Ectodermal cell (in vitro differentiated cells): Measurements from ENCODE around the gene TCFL5.

Experiments
- H3K27ac ChIP-seq: 2 replicates; pipeline ENCODE4 v1.7.0; 2013; ENCODE audit warnings: mild to moderate bottlenecking, low read depth, low read length; ENCODE audit not compliant: insufficient read depth, poor library complexity, severe bottlenecking
- H3K27me3 ChIP-seq: 2 replicates; pipeline ENCODE4 v1.7.0; 2013; ENCODE audit warnings: mild to moderate bottlenecking, low read length; ENCODE audit not compliant: insufficient read depth, control insufficient read depth, poor library complexity, severe bottlenecking
- H3K36me3 ChIP-seq: one replicate; pipeline ENCODE4 v1.7.0; 2013; ENCODE audit warnings: low read length; ENCODE audit not compliant: control insufficient read depth, insufficient read depth
- H3K4me1 ChIP-seq: one replicate; pipeline ENCODE4 v1.7.0; 2013; ENCODE audit warnings: low read length; ENCODE audit not compliant: control insufficient read depth, insufficient read depth
- H3K4me3 ChIP-seq: 2 replicates; pipeline ENCODE4 v1.7.0; 2013; ENCODE audit warnings: low read depth, low read length, control low read depth; ENCODE audit not compliant: insufficient read depth
- H3K9me3 ChIP-seq: 2 replicates; pipeline ENCODE4 v1.7.0; 2013; ENCODE audit warnings: mild to moderate bottlenecking, low read length, moderate library complexity; ENCODE audit not compliant: control insufficient read depth
- WGBS, 2 experiments: methylation state at CpG; one replicate each; pipeline ENCODE4 v1.1.7; 2013; ENCODE audit warnings: missing lambda C conversion rate in 2 of 2; 5-methylcytosine and 5-hydroxymethylcytosine counted together

The TCFL5 gene

DNA sequence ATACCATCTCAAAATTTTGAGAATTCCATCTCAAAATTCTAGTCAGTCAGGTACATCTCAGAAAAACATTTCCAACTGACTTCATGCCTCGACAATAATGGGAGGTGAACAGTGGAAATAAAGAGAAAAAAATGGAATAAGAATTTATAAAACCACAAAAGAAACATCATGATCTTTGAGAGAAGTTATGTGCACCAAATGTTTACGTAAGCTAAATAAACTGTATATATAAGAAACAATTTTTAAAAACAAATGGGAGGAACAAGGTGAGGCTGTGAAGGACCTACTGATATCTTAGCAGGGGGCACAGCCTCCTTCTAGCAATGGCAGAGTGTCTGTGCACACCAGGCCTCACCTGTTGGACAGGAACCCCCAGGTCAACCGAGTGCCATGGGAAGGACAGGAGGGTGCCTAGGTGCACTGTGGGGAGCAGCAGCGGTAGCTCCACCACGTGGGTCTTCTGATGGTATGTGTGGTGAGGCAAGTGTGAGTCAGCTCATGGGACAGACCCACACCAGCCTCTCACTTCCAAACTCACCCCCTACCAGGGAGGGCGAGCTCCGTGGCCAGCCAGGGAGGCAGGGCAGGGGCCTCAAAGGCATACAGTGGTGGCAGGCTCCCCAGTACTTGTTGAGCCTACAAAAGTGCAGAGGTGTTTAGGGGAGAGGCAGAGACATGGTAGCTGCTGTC is 41.4 kb upstream of the TCFL5 start:
- Histone ChIP-seq H3K4me3 (no peak overlapping the region), H3K4me1 (peaks cover 19% of the 10 kb centered on the region), H3K27me3 (no peaks in the 10 kb centered on the region), H3K9me3 (no peaks in the 10 kb centered on the region), H3K27ac (no peak overlapping the region), H3K36me3 (peaks cover 41% of the 10 kb centered on the region)
- WGBS, 2 experiments: 93 to 100% methylated on average over 3 to 6 of the region's 7 CpGs

DNA sequence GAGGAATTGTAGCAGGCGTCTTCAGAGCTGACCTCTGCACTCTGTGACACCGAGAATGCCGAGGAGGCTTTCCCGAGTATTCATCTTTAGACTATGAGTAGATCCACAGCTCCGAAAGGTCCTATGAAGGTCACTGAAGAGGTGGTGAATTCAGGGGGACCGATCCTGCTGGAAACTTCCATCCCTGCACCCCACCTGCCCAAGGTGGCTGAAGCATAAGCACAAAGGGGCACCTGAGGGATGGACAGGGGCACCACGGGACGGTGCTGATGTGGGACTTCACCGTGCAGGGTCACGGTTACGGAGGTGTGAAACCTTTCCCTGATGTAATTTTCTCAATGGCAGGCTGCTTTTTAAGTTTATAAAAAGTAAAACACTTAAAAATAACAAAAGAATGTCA is 40.3 kb upstream of the TCFL5 start:
- Histone ChIP-seq H3K4me1 (peaks cover 19% of the 10 kb centered on the region), H3K27ac (no peak overlapping the region), H3K27me3 (no peaks in the 10 kb centered on the region), H3K9me3 (no peaks in the 10 kb centered on the region), H3K36me3 (peaks cover 30% of the 10 kb centered on the region), H3K4me3 (no peak overlapping the region)
- 93 to 97% methylated on average over 11 of the region's 11 CpGs for WGBS, 2 experiments

DNA sequence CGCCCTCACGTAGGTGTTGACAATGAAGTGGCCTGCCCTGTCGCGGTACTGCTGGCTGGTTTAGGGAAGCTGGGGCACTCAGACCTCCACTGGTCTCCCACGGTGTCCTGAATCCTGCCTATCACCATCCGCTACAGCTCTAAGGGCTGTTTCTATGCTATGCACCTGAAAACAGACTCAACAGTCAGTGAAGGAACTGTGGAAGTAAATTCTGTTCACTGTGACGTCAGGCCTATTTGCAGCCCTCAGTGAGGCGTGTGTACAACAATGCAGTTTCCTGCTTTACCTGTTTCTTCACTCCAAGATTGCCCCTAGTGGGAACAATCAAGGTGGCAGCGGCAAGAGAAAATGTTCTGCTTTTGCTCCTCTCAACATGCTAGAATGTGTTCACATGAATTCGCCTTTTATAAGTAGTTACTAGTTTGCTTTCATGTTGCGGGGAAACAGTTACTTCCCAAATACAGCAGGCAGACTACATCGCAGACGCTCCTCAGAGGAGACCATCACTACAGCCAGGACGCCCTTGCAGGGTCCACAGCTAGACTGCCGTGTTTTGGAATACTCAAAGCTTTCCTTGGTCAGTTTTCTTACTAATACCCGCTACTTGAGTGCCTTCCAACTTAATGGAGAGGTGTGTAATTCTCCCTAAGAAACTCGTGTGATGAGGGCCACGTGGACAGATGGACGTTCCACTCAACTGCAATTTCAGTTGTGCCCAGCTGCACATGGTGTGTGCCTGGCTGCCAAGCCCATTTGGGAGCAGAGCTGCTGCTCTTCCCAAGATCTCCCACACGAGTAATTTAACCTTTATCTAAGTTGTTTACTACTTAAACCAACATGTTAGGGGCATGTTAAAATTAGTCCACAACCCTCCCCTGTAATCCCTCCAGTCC is 39.3 kb upstream of the TCFL5 start:
- 78 to 79% methylated on average over 20 of the region's 20 CpGs for WGBS, 2 experiments
- H3K9me3 ChIP-seq: no peaks in the 10 kb centered on the region
- peaks cover 19% of the 10 kb centered on the region for H3K4me1 ChIP-seq
- H3K36me3 ChIP-seq: peaks cover 20% of the 10 kb centered on the region
- peak overlapping the region; percentile 22 for H3K27ac ChIP-seq
- no peaks in the 10 kb centered on the region for H3K27me3 ChIP-seq
- H3K4me3 ChIP-seq: no peak overlapping the region

DNA sequence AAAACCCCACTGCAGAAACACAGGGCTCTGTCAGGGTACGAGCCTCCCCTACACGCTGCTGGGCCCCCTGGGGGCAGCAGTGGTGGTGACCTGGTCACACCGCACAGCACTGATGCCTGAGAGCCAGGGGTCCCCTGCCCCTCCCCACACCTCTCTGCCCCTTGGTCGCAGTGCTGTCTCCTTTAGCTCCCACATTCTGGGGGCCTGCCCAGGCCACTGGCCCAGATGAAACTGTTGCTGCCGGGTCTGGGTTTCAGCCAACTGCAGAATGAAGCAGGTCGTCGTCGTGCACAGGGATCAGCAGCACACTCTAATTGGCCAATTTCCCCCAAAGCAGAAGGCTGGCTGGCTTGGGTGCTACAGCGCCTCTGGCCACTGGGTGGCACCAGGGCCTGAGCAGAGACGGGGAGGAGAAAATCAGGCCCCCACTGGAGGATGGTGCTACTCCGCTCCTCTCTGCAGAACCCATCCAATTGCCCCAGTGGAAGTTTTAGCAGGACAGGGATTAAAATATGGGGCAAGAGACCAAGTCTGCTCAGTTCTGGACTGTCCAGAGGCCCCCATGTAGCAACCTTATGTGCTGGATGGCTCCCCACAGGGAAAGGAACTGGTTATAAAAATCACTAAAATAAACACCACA is 38.5 kb upstream of the TCFL5 start:
- 13% methylated on average over 11 of the region's 11 CpGs for WGBS, 2 experiments
- no peak overlapping the region for H3K4me3 ChIP-seq

DNA sequence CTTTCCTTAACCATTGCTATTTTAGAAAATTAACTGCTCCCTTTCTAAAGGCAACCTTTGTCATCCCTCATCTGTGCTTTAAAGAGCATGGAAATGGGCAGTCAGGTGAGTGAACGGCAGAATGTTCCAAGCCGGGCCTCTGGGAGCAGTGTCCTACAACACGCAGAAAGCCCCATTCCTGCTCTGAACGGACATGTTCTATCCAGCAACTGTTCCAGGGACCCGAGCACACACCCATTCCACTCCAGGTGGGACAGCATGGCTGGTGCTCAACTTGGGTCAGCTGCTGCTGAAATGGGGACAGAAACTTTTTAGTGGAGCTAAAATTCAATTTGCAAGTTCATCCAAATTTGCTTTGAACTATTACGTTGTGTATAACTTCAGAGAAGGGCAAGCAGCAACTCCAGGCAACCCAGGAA is 38.0 kb upstream of the TCFL5 start:
- 75 to 77% methylated on average over 6 of the region's 6 CpGs for WGBS, 2 experiments
- H3K4me3 ChIP-seq: no peak overlapping the region
- peaks cover 12% of the 10 kb centered on the region for H3K36me3 ChIP-seq
- peaks cover 19% of the 10 kb centered on the region for H3K4me1 ChIP-seq
- peak overlapping the region; percentile 40 for H3K27ac ChIP-seq
- no peaks in the 10 kb centered on the region for H3K9me3 ChIP-seq
- no peaks in the 10 kb centered on the region for H3K27me3 ChIP-seq

More for the DNA sequence above, 38.5 kb upstream of the TCFL5 start:
- Histone ChIP-seq H3K27me3 (no peaks in the 10 kb centered on the region), H3K27ac (peak overlapping the region; percentile 40), H3K36me3 (peaks cover 15% of the 10 kb centered on the region), H3K4me1 (peaks cover 19% of the 10 kb centered on the region), H3K9me3 (no peaks in the 10 kb centered on the region)

DNA sequence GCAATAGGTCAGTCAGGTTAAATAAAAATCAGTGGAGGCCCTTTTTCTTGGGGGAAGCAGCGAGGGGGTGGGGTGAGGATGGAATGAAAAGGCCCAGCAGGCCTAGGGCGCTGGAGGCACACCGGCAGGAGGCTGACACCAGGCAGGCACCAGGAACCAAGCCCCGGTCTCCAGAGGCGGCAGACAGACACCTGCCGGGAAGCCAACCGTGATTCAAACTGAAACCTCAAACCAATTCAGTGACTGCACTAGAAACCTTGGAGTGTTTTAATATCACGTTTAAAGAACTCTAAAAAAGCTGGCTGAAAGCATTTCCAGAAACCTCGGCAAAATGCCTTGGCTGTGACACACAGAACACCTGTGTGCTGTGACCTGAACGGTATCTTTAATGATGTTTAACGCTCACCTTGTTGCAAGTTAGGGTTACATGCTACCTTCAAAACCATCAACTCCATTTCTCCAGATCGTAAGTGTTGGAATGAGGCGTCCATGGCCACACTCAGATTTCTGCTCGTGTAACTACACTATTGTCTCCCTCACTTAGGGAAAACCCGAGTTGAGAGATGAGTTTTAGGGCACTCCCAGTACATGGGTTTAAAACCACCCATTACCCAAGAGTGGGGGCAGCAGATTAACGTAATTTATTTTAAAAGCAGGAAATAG is 37.5 kb upstream of the TCFL5 start:
- Histone ChIP-seq H3K4me3 (no peak overlapping the region), H3K4me1 (peaks cover 19% of the 10 kb centered on the region), H3K27me3 (no peaks in the 10 kb centered on the region), H3K9me3 (no peaks in the 10 kb centered on the region), H3K27ac (no peak overlapping the region), H3K36me3 (peaks cover 15% of the 10 kb centered on the region)
- 69 to 70% methylated on average over 16 of the region's 16 CpGs for WGBS, 2 experiments

DNA sequence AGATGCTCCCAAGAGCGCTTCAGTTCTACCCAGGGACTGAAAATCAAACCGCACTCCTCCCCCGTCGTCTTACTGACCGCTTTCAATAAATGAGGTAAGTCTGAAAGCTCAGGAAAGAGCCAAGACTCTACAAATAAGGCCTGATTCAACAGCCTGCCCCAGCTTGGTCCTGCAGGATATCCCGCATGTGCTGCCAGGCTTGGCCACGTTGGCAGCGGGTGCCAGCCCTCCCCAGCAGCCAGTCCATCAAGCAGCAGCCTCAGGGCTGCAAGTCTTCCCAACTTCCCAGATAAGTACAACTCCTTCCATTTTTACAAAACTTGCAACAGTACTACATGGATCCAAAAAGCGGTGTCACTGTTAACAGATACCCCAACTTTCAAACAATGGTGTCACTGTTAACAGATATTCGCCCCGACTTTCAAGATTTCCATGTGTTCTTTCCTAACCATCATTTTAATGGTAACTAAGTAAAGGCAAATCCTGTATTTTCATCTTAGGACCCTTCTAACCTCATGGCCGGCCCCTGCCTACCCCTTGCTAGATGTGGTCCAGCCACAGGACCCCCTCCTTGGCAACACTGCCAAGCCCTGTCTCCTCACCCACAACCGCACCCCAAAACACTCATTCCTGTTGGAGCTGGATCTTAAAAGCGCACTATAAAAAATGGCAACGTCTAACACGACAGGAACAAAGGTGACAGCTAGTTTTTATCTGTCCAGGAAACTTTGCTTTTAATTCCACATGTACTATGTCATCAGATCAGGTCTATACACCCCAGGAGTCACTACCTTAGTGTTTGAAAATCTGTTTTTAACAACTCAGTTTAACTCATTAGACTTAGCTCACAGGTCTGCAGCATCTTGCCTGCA is 36.7 kb upstream of the TCFL5 start:
- Histone ChIP-seq H3K9me3 (no peaks in the 10 kb centered on the region), H3K27ac (no peak overlapping the region), H3K36me3 (peaks cover 21% of the 10 kb centered on the region), H3K4me1 (peaks cover 19% of the 10 kb centered on the region), H3K4me3 (no peak overlapping the region), H3K27me3 (no peaks in the 10 kb centered on the region)
- WGBS, 2 experiments: 94 to 95% methylated on average over 16 of the region's 16 CpGs

DNA sequence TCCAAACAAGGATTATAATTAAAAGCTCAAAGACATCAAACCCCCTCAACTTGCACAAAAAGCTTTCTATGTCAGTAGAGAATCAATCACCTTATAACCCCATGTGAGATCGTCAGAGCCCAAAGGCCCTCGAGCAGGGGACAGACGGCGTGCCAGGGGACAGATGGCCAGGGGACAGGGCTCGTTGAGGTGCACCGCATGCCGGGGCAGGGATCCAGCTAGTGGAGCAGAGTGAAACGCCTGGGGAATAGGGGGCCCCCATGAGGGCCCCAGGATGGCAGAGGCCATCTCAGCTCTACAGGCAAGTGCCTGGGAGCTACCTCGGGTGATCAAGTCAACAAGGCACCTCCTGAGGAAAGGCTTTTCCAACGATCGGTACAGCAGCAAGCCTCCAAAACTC is 36.0 kb upstream of the TCFL5 start:
- Histone ChIP-seq H3K4me3 (no peak overlapping the region), H3K27ac (no peak overlapping the region), H3K36me3 (peaks cover 24% of the 10 kb centered on the region), H3K27me3 (no peaks in the 10 kb centered on the region), H3K4me1 (peaks cover 19% of the 10 kb centered on the region), H3K9me3 (no peaks in the 10 kb centered on the region)
- WGBS, 2 experiments: 92 to 96% methylated on average over 11 of the region's 11 CpGs

DNA sequence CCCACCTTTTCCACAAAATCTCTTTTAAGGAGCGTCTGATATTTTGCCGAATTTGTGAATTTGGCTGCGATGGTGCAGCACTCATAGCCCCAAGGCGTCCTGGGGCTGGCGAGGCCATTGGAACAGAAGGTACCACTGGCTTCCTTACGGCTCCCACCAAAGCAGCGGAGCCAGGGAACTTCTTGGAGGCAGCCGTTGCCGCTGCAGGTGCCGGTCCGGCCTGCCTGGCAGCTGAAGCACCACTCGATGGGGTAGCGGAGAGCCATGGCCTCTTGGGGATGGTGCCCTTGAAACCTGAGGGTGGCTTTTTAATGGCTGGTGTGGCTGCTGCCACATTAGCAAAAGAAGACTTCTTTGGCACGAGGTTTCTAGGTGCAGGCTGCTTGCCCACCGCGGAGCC is 34.9 kb upstream of the TCFL5 start:
- 97% methylated on average over 16 of the region's 16 CpGs for WGBS, 2 experiments
- peaks cover 28% of the 10 kb centered on the region for H3K36me3 ChIP-seq
- no peak overlapping the region for H3K4me3 ChIP-seq
- H3K27me3 ChIP-seq: no peaks in the 10 kb centered on the region
- no peak overlapping the region for H3K27ac ChIP-seq
- H3K4me1 ChIP-seq: peaks cover 19% of the 10 kb centered on the region
- H3K9me3 ChIP-seq: no peaks in the 10 kb centered on the region
